GM21576 (cell line): Measurements from ENCODE around the gene RAMP3.
"Not testable (repeated sequence)": the region's sequence is repeated elsewhere in the genome, so short reads cannot be mapped to it uniquely, and the experiment has no call there.

Source experiments
- ATAC-seq: cut with Tn5 transposase; IDR thresholded peaks from one replicate; pipeline ENCODE4 v1.9.1; 2021; ENCODE audit warnings: mild to moderate bottlenecking, moderate library complexity; ENCODE audit not compliant: unreplicated experiment

Gene RAMP3

DNA sequence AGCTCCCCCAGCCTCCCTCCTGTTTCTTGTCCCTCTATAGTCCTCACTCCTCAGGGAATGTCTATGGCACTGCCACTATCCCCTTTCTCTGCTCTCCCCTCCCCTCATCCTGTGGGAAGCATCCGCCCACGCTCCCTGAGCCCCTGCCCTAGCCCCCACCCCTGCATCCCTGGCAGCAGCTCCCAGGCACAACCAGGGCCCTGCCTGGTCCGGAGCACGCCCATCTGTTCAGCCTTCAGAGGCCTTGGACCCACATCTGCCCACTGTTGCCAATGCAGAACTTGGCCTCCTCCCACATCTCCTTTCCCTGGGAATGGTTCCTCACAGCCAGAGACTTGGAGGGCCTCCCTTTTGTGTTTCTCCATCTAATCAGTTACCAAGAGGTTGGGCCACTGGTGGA, 25.7 kb upstream of the RAMP3 start:
- no peak for ATAC-seq

DNA sequence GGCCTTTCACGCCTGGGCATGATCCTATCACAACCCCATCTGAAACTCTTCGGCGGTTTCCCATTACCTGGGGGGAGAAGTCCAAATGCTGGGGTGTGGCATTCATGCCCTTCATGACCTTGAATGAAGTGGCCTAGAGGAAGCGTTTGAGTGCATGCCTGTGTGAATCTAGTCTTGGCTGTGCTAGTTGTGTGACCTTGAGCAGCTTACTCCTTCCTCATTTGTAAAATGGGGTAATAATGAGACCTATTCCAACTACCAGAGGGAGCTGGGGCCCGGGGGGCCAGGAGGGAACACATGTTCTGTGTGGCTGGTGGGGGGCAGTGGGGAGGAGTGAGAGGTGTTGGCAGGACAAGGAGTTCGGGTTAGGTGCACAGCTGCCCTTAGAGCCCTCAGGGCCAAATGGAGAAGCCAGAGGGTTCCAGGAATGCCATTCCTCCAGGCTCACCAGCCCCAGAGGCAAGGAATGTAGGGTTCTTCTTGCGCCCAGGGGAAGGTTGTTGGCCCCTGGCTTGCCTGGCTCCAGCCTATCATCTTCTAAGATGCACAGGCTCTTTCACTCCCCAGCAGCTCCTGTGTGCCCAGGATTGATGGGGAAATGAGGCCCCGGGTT, 24.8 kb upstream of the RAMP3 start:
- ATAC-seq, result no peak

DNA sequence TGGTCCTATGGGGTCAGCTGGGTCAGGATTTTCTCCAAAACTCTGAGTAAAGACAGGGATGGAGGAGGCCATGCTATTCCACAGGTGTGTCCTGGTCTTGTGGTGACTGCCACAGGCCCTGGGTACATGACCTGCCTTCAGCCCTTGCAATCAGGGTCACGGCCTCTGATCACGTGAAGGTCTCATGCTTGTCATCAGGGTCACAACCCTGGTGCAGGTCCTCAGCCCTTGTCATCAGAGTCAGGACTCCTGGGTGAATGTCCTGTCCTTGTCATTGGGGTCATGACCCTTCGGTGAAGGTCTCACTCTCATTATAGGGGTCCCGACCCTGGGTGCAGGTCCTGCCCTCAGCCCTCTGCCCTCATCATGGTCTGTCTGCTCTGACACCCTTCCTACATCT, 24.2 kb upstream of the RAMP3 start:
- ATAC-seq, result no peak

DNA sequence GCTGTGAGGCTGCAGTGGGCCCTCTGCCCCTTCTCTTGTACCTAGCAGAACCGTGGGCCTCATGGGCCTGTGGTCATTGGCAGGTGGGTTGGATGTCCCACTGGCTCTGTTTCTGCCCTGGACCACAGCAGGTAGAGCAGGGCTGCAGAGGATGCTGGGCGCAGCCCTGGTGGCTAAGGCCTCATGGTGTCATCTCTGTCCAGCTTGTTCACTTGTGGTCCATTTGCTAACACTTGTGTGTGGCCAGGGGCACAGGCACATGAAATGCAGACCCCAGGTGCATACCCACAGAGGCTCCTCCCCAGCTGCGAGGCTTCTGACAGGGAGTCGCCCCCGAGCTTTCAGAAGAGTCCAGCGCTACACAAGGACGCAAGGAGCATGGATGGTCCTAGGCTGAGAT, 23.7 kb upstream of the RAMP3 start:
- no peak for ATAC-seq

DNA sequence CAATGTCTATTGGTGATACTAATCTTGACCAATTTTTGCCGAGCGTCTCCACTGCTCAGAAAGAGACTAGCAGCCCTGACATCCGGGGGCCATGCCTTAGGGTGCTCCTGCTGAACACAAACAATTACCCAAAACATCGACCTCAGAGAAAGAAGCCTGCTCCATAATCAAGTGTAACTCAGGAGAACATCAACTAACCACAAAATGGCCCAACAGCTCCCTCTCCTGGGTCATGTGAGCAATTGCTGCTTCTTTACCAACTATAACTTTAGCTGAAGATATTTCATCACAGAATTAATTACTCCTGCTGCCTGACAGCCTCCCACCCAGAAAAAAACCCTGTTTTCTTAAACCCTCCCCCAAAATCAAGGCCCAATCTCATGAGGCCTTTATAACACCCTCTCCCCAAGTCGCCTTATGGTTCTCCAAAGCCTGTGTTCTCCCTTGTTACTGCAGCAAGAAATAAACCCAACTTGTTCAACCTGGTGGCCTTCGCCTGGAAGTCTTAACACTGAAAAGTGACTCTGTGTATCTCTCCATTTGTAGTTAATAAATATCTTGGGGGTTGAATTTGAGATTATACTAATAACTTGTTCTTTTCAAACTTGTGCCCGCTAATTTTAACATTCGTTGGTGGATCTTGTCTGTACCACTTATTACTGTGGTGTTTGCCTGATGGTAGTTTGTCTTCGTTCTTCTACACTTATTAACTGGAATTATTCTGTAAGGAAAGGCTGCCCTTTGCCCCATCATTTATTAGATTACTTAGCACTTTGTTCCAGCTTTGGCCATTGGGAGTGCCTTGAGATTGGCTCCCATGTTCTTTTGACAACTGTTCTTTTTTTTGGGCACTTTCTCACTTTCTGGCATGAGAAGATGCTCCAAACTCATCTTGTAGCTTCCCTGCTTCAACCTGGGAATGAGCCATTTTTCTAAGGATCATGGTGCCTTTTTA, 21.2 kb upstream of the RAMP3 start:
- no peak for ATAC-seq

DNA sequence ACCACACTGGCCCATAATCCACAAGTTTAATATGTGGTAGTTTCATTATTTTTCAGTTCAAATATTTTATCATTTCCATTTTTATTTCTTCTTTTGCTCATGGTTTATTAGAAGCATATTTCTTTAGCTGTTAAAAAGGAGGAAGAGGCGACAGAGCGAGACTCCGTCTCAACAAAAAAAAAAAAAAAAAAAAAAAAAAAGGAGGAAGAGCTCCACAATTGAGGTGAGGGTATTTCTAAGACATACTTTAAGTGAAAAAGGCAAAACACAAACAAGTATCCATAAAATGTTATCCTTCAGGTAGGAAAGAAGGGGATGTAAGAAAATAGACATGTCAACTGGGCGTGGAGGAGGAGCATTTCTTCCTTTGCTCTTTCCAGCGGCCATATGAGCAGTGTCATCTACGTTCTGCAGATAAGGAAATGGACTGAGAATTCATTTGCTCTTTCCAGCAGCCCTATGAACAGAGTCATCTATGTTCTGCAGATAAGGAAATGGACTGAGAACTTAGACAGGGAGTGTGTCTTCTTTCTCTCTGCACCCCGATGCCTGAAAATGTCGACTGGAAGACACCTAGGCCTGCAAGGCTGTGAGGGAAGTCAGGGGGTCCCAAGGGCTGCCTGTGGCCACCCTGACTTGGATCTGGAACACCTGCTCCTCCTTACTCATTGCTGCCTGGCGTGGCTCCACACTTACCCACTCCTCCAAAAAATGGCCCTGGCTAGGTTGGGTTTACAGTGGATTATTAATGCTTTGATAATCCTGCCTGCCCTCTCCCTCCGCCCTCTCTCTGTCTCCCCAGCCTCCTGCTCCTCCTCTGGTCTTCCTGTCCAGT, 18.9 kb upstream of the RAMP3 start:
- no peak for ATAC-seq

DNA sequence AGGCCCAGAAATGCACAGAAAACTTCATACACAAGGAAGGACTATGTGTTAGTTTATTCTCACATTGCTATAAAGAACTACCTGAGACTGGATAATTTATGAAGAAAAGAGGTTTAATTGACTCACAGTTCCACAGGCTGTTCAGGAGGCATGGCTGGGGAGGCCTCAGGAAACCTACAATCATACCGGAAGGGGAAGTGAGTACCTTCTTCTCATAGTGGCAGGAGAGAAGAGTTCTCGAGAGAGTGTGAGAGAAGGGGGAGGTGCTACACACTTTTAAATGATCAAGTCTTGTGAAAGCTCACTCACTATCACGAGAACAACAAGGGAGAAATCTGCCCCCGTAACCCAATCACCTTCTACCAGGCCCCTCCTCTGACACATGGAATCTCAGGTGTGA, 16.8 kb upstream of the RAMP3 start:
- no peak for ATAC-seq

DNA sequence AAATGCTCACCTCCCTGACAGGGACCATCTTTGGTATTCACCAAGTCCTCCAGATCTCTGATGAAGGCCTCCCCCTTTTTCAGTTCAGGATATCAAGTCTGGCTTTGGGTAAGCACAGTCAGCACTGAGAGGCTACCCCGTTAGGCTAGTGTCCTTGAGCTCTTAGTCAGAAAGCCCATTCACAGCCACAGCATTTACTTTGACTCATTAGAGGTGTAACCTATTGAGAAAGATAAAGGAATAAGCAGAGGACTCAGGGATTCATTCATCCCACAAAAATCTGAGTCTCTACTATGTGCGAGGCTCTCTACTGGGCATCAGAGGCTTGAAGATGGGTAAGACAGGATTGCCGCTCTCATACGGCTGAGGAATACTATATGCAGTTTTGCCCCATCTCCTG, 14.0 kb upstream of the RAMP3 start:
- no peak for ATAC-seq

DNA sequence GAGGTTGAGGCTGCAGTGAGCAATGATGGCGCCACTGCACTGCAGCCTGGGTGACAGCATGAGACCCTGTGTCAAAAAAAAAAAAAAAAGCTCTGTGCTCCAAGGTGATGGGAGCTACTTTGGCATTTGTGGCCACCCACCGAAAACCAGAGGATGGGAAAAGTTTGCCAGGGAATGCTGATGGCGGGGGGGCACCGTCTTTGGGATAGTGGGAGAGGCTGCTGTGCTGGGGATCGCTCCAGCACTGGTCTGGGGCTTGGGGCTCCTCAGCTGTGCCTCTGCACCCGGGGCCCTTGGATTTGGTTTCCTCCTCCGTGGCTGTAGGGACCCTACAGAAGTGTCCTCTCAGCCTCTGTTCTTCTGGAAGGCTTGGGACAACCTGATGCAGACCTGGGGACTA, 11.7 kb upstream of the RAMP3 start:
- ATAC-seq, result no peak

DNA sequence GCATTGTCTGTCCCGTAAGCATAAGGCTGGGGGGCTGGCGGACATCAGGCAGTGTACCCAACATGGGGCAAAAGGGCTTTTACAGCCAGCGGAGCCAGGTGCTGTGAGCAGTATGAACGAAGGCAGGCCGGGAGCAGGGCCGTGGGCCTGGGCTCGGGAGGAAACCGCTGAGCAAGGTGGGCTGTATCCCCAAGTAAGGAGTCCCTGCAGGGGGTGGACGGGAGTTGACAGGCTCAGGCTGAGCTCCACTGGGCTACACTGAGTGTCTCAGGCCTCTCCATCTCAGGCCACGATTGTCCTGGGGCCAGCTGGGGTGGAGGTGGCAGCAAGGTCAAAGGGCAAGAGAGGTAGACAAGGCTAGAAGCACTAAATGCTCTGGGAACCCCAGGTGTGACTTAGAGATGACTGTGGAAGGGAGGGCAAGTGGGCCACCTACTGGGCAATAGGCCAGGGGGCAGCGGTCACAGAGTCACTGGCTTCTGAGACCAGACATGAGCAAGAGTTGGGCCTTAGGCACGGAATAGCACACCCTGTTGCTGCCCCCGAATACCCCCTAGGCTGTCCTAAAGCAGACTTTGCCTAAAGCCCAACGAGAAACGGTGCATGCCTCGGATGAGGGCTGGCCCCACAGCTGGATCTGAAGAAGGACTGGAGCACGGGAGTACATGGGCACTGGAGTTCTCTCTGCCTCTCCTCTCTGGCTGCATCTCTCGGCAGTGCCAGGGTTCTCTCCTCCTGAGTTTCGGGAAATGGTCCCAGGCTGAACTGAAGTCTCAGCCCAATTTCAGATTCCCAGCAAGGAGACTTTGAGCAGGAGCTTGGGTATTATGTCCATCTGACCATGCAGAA, 10.8 kb upstream of the RAMP3 start:
- ATAC-seq, result no peak

DNA sequence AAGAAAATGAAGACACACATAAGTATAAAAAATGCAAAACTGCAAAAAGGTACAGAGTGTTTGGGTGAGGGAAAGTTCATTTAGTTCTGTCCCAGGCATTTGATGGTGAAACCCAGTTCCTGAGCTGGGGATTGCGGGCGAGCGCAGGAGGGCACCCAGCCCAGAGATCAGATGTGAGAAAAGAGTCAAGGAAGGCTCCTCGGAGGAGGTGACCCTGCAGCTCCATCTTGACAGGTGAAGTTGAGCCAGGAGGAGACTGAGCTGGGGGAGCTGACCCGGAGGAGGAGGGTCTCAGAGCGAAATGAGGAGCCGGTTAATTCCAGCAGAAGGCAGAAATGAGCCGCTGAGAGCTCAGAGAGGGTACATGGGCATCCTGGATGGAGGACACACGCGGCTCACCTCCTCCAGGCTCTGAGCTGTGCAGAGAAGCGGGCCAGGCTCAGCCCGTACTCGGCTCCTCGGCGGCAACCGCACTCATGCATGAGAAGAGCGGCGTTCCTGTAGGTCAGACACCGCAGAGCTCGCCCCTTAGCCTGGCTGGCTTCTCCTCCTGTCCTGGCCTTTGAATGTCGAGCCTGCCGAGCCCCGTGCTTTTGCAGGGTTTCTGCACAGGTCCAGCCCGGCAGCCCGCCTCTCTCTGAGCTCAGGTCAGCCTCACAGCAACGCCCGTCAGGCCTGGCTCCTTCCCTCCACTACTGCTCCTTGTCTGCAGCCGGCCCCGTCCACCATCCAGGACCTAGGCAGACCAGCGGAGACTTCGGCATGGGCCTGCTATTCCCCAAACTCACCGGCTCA, 9.5 kb upstream of the RAMP3 start:
- ATAC-seq, result no peak

DNA sequence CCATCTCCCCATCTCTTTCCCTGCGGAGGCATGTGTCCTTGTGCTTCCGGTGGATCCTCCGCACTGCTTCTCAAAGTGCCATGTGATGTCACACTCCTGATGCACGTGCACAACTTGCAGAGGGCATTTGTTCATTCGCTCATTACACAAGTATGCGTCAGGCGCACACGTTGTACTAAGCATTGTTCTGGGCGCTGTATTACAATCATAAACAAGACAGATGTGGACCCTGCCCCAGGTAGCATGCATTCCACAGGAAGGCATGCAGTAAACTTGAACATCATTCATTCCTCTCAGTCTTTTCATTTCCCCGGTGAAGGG, 9.0 kb upstream of the RAMP3 start:
- ATAC-seq, result no peak

DNA sequence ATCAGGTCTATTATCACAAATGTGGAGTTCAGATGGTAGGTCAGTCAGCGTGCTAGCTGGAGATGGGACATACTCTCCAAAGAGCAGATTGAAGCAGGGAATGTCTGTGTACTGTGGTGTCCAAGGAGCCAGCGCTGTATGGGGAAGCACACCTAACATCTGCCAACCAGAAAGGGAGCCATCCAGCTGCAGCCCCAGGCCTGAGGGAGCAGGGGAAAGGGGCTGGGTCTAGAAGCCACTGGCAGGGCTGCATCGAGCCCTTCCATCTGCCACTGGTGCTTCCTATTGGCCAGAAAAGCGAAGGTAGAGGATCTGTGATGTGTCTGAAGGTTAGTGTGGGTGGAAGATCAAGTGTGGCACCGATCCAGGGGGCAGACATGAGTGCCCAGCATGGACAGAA, 8.0 kb upstream of the RAMP3 start:
- ATAC-seq, result no peak

DNA sequence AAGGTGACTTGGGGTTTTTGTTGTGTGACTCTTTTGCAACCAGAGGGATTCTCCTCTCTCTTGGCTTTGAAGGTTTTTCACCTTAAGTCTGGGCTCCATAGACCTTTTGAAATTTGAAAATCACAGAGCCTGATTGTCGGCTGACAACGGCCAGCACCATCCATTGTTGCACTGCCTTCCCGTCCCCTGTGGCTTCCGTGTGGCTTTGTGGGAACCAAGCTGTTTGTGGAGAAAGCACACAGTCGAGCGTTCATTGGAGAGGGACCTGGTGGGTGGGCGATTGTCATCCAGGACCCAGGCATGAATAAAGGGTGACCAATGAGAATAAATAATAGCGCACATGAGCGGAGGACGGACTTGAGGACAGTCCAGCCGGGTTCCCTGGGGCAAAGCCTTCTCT, 7.4 kb upstream of the RAMP3 start:
- ATAC-seq, result no peak

DNA sequence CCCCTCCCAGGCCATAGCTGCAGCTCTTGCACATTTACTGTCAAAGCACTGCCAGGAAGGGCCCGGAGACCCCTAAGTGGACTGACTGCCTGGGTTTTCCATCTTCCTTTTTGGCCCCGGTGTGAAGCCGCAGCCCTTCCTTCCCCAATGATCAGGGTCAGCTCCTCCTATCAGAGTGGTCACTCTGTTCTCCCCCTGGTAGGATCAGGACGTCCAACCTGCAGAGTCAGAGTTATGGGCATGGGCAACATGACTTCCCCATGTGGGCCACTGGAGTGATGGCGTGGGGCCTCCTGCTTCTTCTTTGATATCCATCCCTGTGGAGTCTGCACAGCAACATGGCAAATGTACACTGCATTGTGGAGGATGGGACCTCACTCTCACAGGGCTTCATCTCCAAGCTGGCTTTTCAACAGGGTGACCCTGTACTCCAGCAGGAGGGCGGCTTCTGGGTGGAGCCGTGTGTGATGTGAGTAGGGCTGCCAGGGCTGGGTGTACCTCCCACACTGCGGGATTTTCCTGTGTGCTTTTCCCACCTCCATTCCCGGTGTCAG, 6.4 kb upstream of the RAMP3 start:
- no peak for ATAC-seq

DNA sequence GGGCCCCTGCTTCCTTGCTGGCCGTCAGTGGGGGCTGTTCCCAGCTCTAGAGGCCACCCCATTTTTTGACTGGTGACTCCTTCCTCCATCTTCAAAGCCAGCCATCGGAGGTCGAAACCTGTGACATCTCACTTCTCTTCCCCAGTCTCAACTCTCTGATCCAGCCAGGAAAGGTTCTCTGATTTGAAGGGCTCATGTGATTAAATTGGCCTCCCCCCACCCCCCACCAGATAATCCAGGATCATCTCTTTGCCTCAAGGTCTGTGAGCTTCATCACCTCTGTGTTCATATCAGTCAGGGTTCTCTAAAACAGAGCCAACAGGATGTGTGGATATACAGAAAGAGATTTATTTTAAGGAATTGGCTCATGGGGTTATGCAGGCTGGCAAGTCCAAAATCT, 5.6 kb upstream of the RAMP3 start:
- ATAC-seq, result no peak

DNA sequence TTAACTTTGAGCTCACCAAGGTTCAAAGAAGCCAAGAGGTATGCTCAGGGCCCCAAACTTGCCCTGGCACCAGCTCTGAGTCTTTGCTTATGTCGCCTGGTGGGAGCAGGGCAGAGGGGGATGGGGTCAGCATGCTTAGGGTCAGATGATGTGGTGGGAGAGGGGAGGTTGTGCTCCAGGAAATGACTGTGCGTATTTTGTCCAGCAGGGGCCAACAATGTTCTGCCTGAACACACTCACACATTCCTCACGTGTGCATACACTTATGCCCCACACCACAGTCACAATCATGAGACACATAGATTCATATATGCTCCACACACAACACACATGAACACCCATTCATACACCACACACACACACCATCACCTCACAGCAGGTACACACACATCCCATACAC, 4.4 kb upstream of the RAMP3 start:
- ATAC-seq, result no peak

DNA sequence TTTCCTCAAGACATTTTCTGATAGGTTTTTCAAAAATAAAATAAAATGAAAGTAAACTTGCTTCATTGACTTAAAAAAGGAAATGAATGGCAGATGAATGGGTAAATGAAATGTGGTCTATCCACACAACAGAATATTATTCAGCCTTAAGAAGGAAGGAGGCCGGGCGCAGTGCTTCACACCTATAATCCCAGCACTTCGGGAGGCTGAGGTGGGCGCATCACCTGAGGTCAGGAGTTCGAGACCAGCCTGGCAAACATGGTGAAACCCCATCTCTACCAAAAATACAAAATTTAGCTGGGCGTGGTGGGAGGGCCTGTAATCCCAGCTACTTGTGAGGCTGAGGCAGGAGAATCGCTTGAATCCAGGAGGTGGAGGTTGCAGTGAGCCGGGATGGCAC, 3.7 kb upstream of the RAMP3 start:
- ATAC-seq, result not testable (repeated sequence)

DNA sequence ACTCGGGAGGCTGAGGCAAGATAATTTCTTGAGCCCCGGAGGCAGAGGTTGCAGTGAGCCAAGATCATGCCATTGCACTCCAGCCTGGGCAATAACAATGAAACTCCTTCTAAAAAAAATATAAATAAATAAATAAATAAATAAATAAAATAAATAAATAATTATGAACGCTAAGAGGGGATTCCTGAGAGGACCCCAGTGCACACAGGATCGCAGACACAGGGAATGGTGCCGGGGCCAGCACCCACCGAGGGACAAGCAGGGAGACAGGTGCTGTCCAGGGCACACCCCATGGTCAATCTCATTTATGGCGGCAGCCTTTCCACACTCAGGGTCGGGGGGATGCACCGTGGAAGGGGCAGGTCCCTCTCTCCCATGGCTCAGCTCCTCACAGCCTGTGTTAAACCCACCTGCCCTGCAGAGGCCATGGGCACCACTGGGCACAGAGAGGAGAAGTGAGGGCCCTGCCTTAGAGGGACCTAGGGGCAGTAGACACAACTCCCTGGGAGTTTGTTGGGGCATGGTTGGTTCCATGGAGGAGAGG, 2.2 kb upstream of the RAMP3 start:
- no peak for ATAC-seq

DNA sequence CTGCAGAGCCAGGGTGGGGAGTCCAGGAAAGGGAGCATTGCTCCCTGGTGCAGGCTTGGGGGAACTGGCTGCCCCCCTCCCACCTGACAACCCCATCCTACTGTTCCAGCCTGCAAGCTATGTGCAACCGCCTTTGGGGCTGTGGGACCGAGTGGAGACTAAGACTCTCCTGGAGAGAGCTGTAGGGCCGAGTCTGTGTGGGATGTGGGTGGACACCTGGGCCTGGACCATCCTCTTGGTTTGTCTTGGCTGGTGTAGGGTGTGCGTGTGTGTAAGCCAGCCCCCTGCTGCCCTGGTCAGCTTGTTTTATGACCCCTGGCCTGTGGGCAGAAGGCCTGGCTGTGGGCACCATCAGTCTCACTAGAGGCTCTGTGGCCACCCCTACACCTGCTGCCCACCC, 1.6 kb upstream of the RAMP3 start:
- ATAC-seq, result no peak
